Measurements from ENCODE around the gene ZFYVE19.
"Not testable (repeated sequence)": the region's sequence is repeated elsewhere in the genome, so short reads cannot be mapped to it uniquely, and the experiment has no call there.

The ZFYVE19 gene

DNA sequence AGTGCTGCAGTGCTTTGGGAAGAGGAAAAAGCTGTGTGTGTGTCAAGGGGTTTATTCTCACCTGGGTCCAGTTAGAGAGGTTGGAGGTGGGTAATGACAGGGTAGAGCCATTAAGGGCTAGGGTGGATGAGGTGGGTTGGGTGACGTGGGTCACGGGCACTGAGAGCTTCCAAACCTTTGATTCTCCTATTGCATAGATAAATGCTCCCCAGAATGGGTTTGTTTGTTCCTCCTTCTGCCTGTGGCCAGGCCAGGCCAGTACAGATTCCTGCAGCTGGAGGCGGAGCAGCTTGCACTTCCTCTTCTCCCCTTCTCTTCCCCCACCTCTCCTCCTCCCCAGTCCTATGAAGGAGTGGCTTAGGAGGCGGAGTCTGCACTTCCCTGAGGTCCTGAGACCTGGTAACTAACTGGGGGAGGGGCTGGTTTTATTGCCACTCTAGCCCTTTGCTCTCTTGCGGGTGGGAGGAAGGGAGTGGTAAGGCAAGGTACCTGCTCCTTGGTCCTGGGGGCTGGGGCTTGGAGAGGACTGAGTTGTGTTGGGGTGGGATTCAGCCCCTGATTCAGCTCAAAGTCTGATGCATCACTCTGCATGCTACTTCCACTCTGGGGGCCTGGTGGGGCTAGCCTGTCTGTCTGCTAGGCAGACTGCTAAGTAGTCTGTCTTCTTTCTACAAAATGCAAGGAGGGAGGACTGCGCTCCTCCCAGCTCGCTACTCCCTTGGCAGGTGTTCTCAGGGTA, 40.5 kb downstream of the ZFYVE19 start:
- DNase-seq, result peak; percentile 97

DNA sequence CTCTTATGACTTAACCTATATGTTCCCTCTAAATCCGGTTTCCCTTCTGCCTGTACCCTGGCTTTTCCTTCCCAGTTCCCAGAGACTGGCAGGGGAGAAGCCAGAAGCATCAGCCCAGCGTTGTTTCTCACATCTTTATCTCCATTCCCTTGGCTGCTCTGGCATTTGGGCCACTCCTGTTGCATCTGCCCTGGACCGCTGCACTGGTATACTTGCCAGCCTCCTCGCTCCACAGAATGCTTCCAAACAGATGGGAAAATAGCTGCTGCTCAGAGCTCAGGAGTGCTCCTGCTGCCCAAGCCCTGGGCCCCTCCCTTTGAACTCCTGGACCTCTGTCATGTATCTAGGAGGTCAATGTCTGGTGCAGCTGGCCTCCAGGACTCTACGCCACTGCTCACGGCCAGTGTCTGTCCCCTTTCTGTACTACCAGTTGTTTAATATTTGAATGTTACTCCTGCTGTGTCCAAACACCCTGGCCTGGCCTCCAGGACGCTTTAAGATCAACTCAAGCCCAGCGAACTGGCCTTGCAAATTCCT, 43.8 kb downstream of the ZFYVE19 start:
- no peak for DNase-seq

DNA sequence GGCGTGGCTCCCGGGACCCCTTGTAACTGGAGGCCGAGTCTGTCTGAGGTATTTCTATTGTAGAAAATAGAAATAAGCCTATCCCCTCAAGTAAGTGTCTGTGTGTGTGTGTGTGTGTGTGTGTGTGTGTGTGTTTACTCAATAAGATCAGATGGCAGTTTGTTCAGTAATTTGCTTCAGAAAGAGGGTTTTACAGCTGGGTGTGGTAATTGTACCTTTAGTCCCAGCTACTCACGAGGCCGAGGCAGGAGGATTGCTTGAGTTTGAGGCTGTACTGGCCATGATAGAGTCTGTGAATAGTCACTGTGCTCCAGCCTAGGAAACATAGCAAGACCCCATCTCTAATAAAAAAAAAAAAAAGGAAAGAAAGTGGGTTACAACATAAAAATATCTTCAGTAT, 45.6 kb downstream of the ZFYVE19 start:
- peak; percentile 34 for DNase-seq

DNA sequence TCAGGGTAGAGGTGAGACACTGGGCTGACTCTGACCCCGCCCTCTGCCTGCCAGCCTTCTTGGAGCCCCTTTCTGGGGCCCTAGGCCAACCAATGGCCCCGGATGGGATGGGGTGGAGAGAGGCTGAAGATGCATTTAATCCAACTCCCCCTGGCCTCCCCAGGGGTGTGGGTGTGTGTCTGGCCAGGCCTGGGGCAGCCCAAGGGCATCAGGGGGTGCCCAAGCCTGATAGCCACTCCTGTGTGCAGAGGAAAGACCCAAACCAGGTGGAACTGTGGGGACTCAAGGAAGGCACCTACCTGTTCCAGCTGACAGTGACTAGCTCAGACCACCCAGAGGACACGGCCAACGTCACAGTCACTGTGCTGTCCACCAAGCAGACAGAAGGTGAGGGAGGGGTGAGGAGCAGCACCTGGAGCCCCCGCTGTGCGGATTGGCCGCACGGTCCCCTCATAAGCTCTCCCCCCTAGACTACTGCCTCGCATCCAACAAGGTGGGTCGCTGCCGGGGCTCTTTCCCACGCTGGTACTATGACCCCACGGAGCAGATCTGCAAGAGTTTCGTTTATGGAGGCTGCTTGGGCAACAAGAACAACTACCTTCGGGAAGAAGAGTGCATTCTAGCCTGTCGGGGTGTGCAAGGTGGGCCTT, 46.5 kb downstream of the ZFYVE19 start:
- DNase-seq, result peak; percentile 37

DNA sequence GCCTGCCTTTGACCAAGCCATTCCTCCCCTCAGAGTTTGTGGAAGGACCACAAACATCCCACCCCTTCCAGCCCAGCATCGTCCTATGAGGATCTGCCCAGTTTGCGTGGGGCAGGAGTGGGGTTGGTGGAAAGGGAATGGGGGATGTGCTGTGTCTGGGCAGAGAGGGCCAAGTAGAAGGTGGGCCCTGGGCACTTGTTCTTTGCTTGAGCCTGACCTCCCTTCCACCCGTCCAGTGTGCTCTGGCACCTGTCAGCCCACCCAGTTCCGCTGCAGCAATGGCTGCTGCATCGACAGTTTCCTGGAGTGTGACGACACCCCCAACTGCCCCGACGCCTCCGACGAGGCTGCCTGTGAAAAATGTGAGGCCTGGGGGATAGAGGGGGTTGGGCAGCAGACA, 47.3 kb downstream of the ZFYVE19 start:
- peak; percentile 43 for DNase-seq

DNA sequence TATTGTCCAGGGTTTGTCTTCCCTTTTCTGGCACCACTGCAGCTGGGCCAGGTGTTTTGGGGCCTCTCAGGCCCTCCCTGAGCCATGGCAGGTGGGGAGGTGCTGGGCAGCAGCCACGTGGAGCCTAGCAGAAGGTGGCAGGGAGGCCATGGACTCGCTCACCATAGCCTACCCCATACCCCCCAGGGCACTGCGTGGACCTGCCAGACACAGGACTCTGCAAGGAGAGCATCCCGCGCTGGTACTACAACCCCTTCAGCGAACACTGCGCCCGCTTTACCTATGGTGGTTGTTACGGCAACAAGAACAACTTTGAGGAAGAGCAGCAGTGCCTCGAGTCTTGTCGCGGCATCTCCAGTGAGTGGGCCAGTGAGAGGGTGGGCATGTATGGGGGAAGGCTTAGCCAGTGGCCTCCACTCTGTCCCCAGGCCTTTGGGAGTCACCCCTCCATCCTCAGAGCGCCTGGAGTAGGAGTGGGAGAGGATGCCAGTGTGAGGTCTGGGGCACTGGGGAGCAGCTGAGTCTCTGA, 48.9 kb downstream of the ZFYVE19 start:
- DNase-seq, result no peak

DNA sequence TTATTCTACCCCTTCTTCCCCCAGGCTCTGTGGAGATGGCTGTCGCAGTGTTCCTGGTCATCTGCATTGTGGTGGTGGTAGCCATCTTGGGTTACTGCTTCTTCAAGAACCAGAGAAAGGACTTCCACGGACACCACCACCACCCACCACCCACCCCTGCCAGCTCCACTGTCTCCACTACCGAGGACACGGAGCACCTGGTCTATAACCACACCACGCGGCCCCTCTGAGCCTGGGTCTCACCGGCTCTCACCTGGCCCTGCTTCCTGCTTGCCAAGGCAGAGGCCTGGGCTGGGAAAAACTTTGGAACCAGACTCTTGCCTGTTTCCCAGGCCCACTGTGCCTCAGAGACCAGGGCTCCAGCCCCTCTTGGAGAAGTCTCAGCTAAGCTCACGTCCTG, 49.9 kb downstream of the ZFYVE19 start:
- DNase-seq, result no peak

DNA sequence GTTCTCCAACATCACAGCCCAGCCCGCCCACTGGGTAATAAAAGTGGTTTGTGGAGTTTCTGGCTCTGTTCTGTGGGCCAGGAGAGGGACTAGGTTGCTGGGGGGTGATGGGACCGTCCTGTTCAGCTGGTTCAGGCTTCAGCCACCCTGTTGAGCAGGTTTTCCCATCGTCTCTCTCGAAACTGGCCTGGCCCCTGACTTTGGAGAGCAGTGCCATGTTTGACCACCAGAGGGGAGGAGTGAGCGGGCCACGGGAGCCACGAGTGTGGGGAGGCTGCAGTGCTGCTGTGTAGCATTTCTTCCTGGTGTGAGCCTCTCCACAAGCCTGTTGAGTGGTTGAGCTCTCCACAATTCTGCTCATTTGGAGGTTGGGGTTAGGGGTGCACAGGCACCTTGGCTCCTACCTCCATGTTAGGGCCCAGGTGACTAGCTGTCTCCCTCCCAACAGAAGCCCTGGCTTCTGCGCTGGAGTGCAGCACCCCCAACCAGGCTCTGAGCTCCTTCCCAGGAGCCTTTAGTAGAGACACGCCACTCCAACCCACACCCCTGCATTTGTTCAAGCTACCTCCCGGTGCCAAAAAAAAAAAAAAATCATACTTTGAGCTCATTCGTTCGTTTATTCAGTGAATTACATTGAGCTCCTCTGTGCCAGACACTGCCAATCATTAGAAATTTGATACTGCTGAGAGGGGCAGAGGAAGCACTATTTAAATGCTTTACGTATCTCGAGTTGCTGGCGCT, 50.9 kb downstream of the ZFYVE19 start:
- peak; percentile 98 for DNase-seq

DNA sequence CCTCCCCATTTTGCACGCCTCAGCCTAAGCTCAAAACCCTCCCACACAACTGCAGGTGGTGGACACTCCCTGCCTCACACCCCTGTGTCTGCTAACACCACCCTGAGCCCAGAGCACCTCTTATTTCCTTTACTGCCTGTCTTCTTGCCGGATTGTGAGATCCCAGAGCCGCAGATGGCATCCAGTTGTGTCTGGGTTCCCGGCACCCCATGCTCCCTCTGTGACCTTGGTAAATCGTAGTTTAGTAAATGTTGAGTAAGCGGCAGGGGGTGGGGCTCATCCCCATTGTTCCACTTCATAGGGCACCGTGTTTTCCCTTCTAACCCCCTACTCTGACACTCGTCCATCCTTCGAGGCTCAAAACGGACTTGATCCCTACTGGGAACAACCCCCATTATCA, 51.8 kb downstream of the ZFYVE19 start:
- no peak for DNase-seq

DNA sequence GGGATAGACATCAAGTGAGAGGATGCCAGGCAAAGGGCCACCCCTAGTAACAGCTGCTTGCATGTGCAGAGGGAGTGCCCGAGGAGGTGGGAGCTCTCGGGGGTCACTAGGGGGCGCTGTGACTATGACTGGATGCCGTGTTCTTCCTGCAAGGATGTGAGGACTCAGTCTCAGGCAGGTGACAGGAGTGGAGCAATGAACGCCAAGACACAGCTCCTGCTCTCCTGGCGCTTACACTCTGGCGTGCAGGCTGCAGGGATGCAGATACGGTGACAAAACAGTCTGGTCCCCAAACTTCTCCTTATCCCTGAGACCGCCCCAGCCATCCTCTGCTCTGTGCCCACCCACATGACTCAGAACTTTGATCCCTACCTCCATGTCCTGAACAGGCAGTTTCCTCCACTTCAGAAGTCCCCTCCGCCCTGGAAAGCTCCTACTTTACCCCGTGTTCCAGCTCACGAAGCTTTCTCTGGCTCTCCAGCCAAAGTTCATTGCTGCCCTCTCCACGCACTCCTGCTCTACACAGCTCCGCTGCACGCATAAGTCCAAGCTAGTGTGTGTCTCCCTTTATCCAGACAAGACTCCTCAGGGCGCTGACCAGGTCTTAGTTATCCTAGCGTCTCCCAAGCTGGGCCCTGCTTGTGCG, 52.4 kb downstream of the ZFYVE19 start:
- peak; percentile 95 for DNase-seq

DNA sequence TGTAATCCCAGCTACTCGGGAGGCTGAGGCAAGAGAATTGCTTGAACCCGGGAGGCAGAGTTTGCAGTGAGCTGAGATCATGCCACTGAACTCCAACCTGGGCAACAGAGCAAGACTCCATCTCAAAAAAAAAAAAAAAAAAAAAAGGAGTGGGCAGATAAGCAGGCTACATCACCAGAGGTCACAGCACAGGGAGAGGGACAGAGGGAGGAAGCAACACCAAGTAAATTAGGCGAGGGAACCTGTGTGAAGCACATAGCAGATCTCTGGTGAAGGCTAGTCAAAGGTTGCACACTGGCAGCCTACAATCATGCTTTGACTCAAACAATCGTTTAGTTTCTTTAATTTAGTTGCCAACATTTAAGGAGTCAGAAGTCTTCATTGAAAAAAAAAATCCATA, 54.3 kb downstream of the ZFYVE19 start:
- DNase-seq, result not testable (repeated sequence)

DNA sequence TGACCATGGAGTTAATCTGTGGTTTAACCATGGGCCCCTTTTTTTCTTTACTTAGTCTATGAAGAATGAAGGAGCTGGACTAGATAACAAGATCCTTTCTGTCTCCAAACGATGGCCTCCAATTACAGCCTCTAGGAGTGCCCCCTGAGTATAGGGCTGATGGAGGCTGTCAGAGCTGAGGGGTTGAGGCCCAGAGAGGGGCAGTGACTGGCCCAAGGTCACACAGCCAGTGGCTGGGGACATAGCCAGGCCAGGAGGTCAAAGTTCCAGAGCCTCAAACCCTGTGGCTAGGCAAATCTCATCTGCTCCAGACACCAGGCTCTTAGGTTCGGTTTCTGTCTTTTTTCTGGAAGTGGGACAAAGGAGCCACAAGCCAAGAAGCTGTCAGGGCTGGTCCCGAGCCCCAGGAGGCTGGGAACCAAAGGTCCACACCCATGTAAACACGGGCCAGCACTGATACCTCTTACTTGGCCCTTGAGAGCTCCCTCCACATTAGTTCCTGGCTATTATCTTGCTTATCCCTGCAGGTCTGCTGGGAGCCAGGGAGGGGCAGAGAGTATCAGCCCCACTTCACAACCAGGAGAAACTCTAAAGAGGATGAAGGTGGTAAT, 56.9 kb downstream of the ZFYVE19 start:
- no peak for DNase-seq
